ENCODE results near the gene PHF2. TPM values are rescaled to one million over a fixed set of nuclear protein-coding genes. Genes with fewer than 3 reads are reported as not detected.

PHF2 gene
- total RNA-seq, 2 experiments from 2014 or later, result 22.1 to 23.5 TPM

DNA sequence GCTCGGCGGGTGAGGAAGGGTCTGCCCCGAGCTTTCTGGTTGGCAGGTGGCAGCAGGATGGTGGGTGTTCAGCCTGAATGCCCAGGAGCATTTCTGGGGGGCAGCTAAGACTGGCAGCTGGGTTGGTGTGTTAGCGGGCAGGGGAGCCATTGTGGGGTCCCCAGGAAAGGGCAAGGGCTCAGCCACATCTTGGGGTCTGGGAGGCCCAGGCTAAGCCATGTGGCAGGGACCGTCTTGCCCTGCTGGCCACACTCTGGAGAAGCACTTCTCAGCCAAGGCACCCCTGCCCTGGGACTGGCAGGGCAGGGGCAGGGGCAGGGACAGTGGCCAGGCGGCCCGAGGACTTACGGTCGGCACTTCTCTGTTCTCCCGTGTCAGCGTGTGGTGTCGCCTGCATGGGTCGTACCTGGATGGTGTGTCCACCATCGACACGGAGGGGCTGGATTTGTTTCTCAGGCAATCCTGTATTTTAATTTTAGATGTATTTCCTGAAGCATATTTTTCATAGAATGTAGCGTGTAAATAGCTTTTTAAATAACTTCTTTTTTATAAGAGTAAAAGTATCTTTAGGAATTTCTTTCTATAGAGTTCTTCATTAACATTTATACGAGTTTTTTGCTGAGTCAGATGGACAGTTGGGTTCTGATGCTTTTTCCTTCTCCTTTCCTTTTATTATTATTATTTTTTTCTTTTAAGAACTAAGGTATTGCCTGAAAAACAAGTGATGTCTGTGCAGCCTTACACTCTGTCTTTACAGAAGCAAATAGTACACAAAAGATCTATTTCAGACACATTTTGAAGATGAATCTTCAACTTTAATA, 102.0 kb downstream of the PHF2 start:
- H3K36me3 Mint-ChIP-seq (ENCODE audit: low read depth), result peaks cover 2% of the 10 kb centered on the region
- no peak overlapping the region for H3K27ac Mint-ChIP-seq
- ChIA-PET POLR2A (no interaction called here), CTCF (no interaction called here)
- H3K27me3 Mint-ChIP-seq (ENCODE audit: low read depth), result no peaks in the 10 kb centered on the region
- no peaks in the 10 kb centered on the region for H3K4me1 Mint-ChIP-seq (ENCODE audit: low read depth)
- no peaks in the 10 kb centered on the region for H3K9me3 Mint-ChIP-seq (ENCODE audit: insufficient read depth)
- DNase-seq (peak; percentile 15), ATAC-seq (no peak)
- no peak overlapping the region for H3K4me3 Mint-ChIP-seq

- CTCF ChIA-PET, result interaction anchor here (1.0 kb wide), 1 partner anchor 284 kb away, joined by 3 read pairs; no protein-coding TSS in a partner anchor
- no peaks in the 10 kb centered on the region for H3K4me1 Mint-ChIP-seq (ENCODE audit: low read depth)
- no peak for ATAC-seq
- H3K36me3 Mint-ChIP-seq (ENCODE audit: low read depth), result peaks cover 2% of the 10 kb centered on the region
- H3K27ac Mint-ChIP-seq, result no peak overlapping the region
- H3K27me3 Mint-ChIP-seq (ENCODE audit: low read depth), result no peaks in the 10 kb centered on the region
- POLR2A ChIA-PET, result no interaction called here
- H3K9me3 Mint-ChIP-seq (ENCODE audit: insufficient read depth), result no peaks in the 10 kb centered on the region
- H3K4me3 Mint-ChIP-seq, result no peak overlapping the region
- peak; percentile 15 for DNase-seq
Measured at GRCh38 chr9:93679536-93680442, 103.4 kb downstream of the PHF2 start.

DNA sequence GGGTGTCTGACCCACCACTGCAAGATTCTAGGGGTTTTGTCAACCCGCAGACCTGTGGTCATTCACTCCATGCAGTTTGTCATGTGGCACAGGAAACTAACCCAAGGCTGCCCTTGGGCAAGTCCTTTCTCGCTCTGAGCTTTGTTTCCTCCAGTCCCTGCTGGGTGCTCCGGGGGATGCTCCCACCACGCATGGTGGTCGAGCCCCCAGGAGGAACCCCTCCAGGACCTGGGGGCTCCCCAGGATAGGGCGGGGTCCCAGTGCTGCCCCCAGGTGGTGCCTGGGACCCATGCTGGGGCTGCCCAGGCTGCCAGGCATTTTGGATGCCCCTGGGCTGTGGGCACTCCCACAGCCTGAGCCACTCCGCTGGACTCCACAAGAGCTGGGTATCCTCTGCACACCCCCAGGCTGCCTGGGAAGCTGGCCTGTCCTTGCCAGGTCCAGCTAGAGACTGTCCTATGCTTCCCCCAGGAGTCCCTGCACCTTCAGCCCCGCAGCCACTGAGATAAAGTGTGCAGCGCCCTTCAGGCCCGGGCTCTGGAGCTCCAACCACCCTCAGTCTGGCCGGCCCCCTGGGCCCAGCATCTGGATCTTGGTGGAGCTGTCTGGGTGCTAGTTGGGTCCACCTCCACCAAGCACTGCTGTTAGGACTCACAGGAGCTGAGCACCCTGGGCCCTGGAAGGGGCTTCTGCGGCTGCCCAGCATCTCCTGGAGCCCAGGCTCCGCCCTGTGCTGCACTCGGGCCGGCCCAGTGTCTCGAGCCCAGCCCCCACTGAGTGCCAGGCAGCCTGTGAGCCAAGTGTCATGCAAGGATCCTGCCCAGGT, 104.3 kb downstream of the PHF2 start:
- DNase-seq, result peak; percentile 9
- no peak for ATAC-seq
- H3K27ac Mint-ChIP-seq, result no peak overlapping the region
- no peaks in the 10 kb centered on the region for H3K27me3 Mint-ChIP-seq (ENCODE audit: low read depth)
- ChIA-PET POLR2A (no interaction called here), CTCF (interaction anchor here (1.0 kb wide), 1 partner anchor 283 kb away, joined by 3 read pairs; no protein-coding TSS in a partner anchor)
- no peak overlapping the region for H3K4me3 Mint-ChIP-seq
- H3K4me1 Mint-ChIP-seq (ENCODE audit: low read depth), result no peaks in the 10 kb centered on the region
- H3K36me3 Mint-ChIP-seq (ENCODE audit: low read depth), result peaks cover 2% of the 10 kb centered on the region
- H3K9me3 Mint-ChIP-seq (ENCODE audit: insufficient read depth), result no peaks in the 10 kb centered on the region

GRCh38 chr9:93681269-93682154, 105.1 kb downstream of the PHF2 start:
- Mint-ChIP-seq H3K36me3 (ENCODE audit: low read depth) (peaks cover 2% of the 10 kb centered on the region), H3K27me3 (ENCODE audit: low read depth) (no peaks in the 10 kb centered on the region)
- POLR2A ChIA-PET, result interaction anchor here (0.5 to 0.6 kb wide), 2 partner anchors 916 to 1325 kb away, joined by 3 read pairs; no protein-coding TSS in a partner anchor

DNA sequence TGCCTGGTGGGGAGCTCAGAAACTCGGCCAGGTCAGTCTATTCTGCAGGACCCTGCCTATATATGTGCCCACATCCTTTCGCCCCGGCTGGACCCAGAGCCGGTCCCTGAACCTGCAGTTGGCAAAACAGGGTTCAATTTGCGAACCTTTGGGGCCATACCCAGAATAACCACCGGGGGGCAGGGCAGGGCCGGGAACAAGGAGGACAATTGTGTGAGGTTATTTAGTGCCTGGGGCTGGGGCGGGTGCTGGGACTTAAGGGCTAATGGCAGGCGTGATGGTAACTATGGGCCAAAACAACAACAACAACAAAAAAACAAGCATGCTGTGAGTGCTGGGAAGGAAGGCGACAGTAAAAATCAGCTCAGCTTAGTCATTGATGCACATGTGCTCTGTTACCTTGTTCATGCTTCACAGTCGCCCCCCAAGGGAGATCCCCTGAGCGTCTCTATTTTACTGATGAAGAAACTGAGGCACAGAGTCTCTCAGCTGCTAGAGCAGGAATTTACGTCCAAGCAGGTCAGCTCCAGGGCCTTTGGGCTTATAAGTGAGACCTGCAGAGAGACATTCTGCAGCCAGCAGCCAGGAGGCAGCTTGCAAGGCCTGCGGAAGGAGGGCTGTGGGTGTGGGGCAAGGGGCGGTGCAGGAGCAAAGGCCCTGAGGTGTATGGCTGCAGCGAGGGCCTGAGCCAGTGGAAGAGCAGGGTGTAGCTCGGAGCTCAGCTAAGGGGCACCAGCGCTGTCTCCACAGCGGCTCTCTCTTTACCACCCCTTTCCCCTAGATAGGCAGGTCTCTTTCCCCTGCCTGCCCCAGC, 106.0 kb downstream of the PHF2 start:
- Mint-ChIP-seq H3K4me1 (ENCODE audit: low read depth) (no peaks in the 10 kb centered on the region), H3K27ac (no peak overlapping the region), H3K4me3 (no peak overlapping the region), H3K36me3 (ENCODE audit: low read depth) (peaks cover 1% of the 10 kb centered on the region), H3K9me3 (ENCODE audit: insufficient read depth) (no peaks in the 10 kb centered on the region), H3K27me3 (ENCODE audit: low read depth) (peaks cover 2% of the 10 kb centered on the region)
- ATAC-seq (peak; percentile 59), DNase-seq (peak; percentile 70)
- POLR2A ChIA-PET, result interaction anchor here (0.5 to 0.6 kb wide), 2 partner anchors 917 to 1326 kb away, joined by 3 read pairs; no protein-coding TSS in a partner anchor
- CTCF ChIA-PET, result interaction anchor here (0.6 to 2.4 kb wide), 10 partner anchors 10 to 538 kb away, joined by 3 to 25 read pairs (median 3); no protein-coding TSS in a partner anchor

More at GRCh38 chr9:93681269-93682154, 105.1 kb downstream of the PHF2 start:
- Mint-ChIP-seq H3K27ac (no peak overlapping the region), H3K4me1 (ENCODE audit: low read depth) (no peaks in the 10 kb centered on the region), H3K4me3 (no peak overlapping the region), H3K9me3 (ENCODE audit: insufficient read depth) (no peaks in the 10 kb centered on the region)
- CTCF ChIA-PET, result interaction anchor here (0.6 to 2.4 kb wide), 7 partner anchors 10 to 538 kb away, joined by 3 to 25 read pairs (median 3); no protein-coding TSS in a partner anchor
- peak; percentile 13 for DNase-seq
- ATAC-seq, result peak; percentile 15

GRCh38 chr9:93683331-93684134, 107.1 kb downstream of the PHF2 start:
- H3K27me3 Mint-ChIP-seq (ENCODE audit: low read depth), result peaks cover 2% of the 10 kb centered on the region
- H3K36me3 Mint-ChIP-seq (ENCODE audit: low read depth), result no peaks in the 10 kb centered on the region
- DNase-seq, result peak; percentile 9
- no peak for ATAC-seq
- H3K4me3 Mint-ChIP-seq, result no peak overlapping the region
- POLR2A ChIA-PET, result no interaction called here
- H3K27ac Mint-ChIP-seq, result no peak overlapping the region
- no peaks in the 10 kb centered on the region for H3K4me1 Mint-ChIP-seq (ENCODE audit: low read depth)
- peaks cover 6% of the 10 kb centered on the region for H3K9me3 Mint-ChIP-seq (ENCODE audit: insufficient read depth)
- CTCF ChIA-PET, result interaction anchor here (1.0 to 2.4 kb wide), 5 partner anchors 164 to 530 kb away, joined by 3 to 25 read pairs (median 3); no protein-coding TSS in a partner anchor

GRCh38 chr9:93684161-93684765, 107.9 kb downstream of the PHF2 start:
- Mint-ChIP-seq H3K9me3 (ENCODE audit: insufficient read depth) (peaks cover 10% of the 10 kb centered on the region), H3K4me1 (ENCODE audit: low read depth) (no peaks in the 10 kb centered on the region), H3K27me3 (ENCODE audit: low read depth) (peaks cover 2% of the 10 kb centered on the region), H3K27ac (no peak overlapping the region), H3K4me3 (no peak overlapping the region), H3K36me3 (ENCODE audit: low read depth) (no peaks in the 10 kb centered on the region)
- ChIA-PET CTCF (interaction anchor here (1.3 kb wide), 1 partner anchor 279 kb away, joined by 3 read pairs; no protein-coding TSS in a partner anchor), POLR2A (no interaction called here)
- DNase-seq (peak; percentile 9), ATAC-seq (no peak)

DNA sequence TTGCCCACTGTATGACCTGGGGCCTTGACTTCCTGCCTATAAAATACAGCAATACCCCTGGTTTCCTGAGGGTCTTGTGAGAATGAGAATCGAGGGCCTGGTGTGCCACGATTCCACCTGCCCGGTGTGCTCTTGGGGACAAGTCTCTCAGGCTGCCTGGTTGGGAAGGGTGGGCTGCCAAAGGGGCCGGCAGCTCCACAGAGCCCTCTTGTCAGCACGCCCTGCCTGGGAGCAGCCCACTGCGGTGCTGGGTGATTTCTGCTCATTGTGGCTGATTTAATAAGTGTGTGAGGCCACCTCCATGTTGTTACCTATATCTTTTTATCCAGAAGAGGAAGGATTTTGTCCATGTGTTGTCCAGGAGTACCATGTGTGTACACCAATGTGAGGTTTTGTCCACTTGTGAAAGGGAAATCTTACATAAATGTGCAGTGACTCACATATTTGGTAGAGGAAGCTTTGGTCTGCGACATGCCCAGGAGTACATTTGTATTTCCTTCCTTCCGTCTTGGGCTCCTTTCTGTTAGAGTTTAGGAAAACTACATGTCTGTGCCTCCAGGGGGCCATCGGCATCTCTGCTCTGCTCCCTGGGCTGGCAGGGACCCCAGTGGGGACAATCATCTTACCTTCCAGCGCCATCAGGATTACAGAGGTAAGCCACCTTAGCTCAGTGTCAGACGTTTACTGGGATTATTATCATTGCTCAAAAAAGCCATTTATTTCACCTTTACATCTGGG, 108.6 kb downstream of the PHF2 start:
- H3K27me3 Mint-ChIP-seq (ENCODE audit: low read depth), result peaks cover 2% of the 10 kb centered on the region
- DNase-seq (peak; percentile 8), ATAC-seq (no peak)
- no peaks in the 10 kb centered on the region for H3K36me3 Mint-ChIP-seq (ENCODE audit: low read depth)
- H3K27ac Mint-ChIP-seq, result no peak overlapping the region
- POLR2A ChIA-PET, result no interaction called here
- peaks cover 10% of the 10 kb centered on the region for H3K9me3 Mint-ChIP-seq (ENCODE audit: insufficient read depth)
- H3K4me3 Mint-ChIP-seq, result no peak overlapping the region
- no peaks in the 10 kb centered on the region for H3K4me1 Mint-ChIP-seq (ENCODE audit: low read depth)
- CTCF ChIA-PET, result interaction anchor here (1.3 kb wide), 1 partner anchor 279 kb away, joined by 3 read pairs; no protein-coding TSS in a partner anchor

All from activated CD8-positive, alpha-beta T cell treated with anti-CD3 and anti-CD28 coated beads, Interleukin-2, amount 10 ng/mL, durations not matched to agents 7 days and 5 days (primary cell).